ENCODE data around the gene AHCTF1. TPM values are rescaled to one million over a fixed set of nuclear protein-coding genes. Genes with fewer than 3 reads are reported as not detected.

Gene AHCTF1
- total and polyA plus RNA-seq, 2 of the 8 experiments (the other 6 are each of a cell fraction or from before 2014, with no cell fraction given), result 7.9 to 44.5 TPM

GRCh38 chr1:246949956-246950355, 18.2 kb upstream of the AHCTF1 start:
- WGBS, 2 experiments (ENCODE audit: extremely low coverage in 1 of 2, insufficient coverage in 1 of 2, insufficient read length in 1 of 2, insufficient replicate concordance in 2 of 2, low coverage in 1 of 2, low lambda C conversion rate in 2 of 2, missing lambda C conversion rate in 1 of 2), result 86% methylated on average over 3 of the region's 3 CpGs; no CpG with 5 or more reads in 1 of the 2 experiments
- Histone ChIP-seq H3K23ac (ENCODE audit: insufficient read length) (no peak overlapping the region), H3K79me1 (ENCODE audit: low read depth, low read length) (no peaks in the 10 kb centered on the region), H3K27ac (ENCODE audit: low read depth, low read length) (no peak overlapping the region), H3K4me1 (replicated peaks in 1 of 4; ENCODE audit: control insufficient read depth in 3 of 4, insufficient read depth in 4 of 4, low read length in 3 of 4) (no peaks in the 10 kb centered on the region), H3K36me3 (ENCODE audit: control insufficient read depth in 2 of 4, insufficient read depth in 4 of 4, low read length in 3 of 4) (peaks cover 0 to 8% (median 1%) of the 10 kb centered on the region in 4 experiments; a peak in 3 of 8 replicates), H3K56ac (replicated peaks; ENCODE audit: insufficient read length, low read depth, low read length) (no peak overlapping the region), H3K4ac (replicated peaks; ENCODE audit: insufficient read length, low read depth, low read length) (no peak overlapping the region), H3K9ac (replicated peaks in 1 of 4; ENCODE audit: extremely low read depth in 1 of 4, low read depth in 3 of 4, low read length in 3 of 4) (no peak overlapping the region), H3K14ac (ENCODE audit: insufficient read length) (no peak overlapping the region), H2AK5ac (ENCODE audit: low read depth, low read length) (no peak overlapping the region), H2AFZ (ENCODE audit: low read length) (no peak overlapping the region), H4K5ac (ENCODE audit: insufficient read length, low read depth, low read length) (no peak overlapping the region), H3K18ac (ENCODE audit: extremely low read depth, low read length) (no peak overlapping the region), H3K4me2 (ENCODE audit: insufficient read depth in 1 of 2, low read depth in 2 of 2, low read length in 2 of 2) (no peak overlapping the region), H2BK12ac (ENCODE audit: low read depth, low read length) (no peak overlapping the region), H3K27me3 (replicated peaks in 1 of 4; ENCODE audit: control insufficient read depth in 3 of 4, extremely low read depth in 1 of 4, insufficient read depth in 3 of 4, low read length in 3 of 4) (no peaks in the 10 kb centered on the region), H3K4me3 (ENCODE audit: extremely low read depth in 1 of 4, insufficient read depth in 2 of 4, low read depth in 3 of 4, low read length in 4 of 4) (no peak overlapping the region), H2BK20ac (ENCODE audit: low read length) (no peak overlapping the region), H2BK15ac (ENCODE audit: low read length) (no peak overlapping the region), H2BK120ac (replicated peaks; ENCODE audit: low read depth, low read length) (no peak overlapping the region), H4K8ac (ENCODE audit: extremely low read depth, insufficient read depth, low read length) (no peak overlapping the region), H4K20me1 (replicated peaks in 1 of 2; ENCODE audit: control insufficient read depth in 1 of 2, insufficient read depth in 2 of 2, low read length in 2 of 2) (no peaks in the 10 kb centered on the region), H4K91ac (replicated peaks; ENCODE audit: insufficient read length, low read length) (no peak overlapping the region), H3K23me2 (ENCODE audit: low read depth, low read length) (no peaks in the 10 kb centered on the region), H3K79me2 (ENCODE audit: control insufficient read depth in 1 of 2, insufficient read depth in 2 of 2, low read length in 2 of 2) (no peaks in the 10 kb centered on the region), H2BK5ac (ENCODE audit: low read depth, low read length) (no peak overlapping the region), H3K9me3 (ENCODE audit: insufficient read depth in 2 of 2, low read depth in 1 of 2, low read length in 1 of 2) (no peaks in the 10 kb centered on the region)
- POLR2A ChIA-PET (ENCODE audit: partially characterized antibody), result no interaction called here
- FAIRE-seq (no peak), DNase-seq (ENCODE audit: low read depth in 1 of 2, low spot score in 2 of 2) (no peak)
- CTCF ChIA-PET (ENCODE audit: partially characterized antibody), result no interaction called here
- no peak for TF ChIP-seq BCL11A (IDR thresholded peaks at IDR 0.05; ENCODE audit: low read depth in 2 of 2, low read length in 2 of 2)
- no peak for TF ChIP-seq CBX5 (IDR thresholded peaks at IDR 0.05; ENCODE audit: low read depth, low read length)
- TF ChIP-seq TBP (IDR thresholded peaks at IDR 0.05; ENCODE audit: low read depth, low read length), result no peak
- no peak for TF ChIP-seq EZH2 (IDR thresholded peaks at IDR 0.05; ENCODE audit: low read depth, low read length, severe bottlenecking)
- TF ChIP-seq KDM1A (IDR thresholded peaks at IDR 0.05; ENCODE audit: borderline replicate concordance, low read length), result no peak
- no peak for TF ChIP-seq ZNF274 (IDR thresholded peaks at IDR 0.05; ENCODE audit: borderline replicate concordance, extremely low read depth, low read length)
- TF ChIP-seq CTCF (IDR thresholded peaks at IDR 0.05; ENCODE audit: control extremely low read depth in 1 of 3, insufficient read depth in 1 of 3, low read depth in 1 of 3, low read length in 3 of 3), result no peak
- TF ChIP-seq CHD1 (IDR thresholded peaks at IDR 0.05; ENCODE audit: low read depth, low read length), result no peak
- no peak for TF ChIP-seq BRCA1 (IDR thresholded peaks at IDR 0.05; ENCODE audit: low read depth, low read length)
- TF ChIP-seq POU5F1 (IDR thresholded peaks at IDR 0.05; ENCODE audit: low read depth, low read length), result no peak
- TF ChIP-seq CTBP2 (IDR thresholded peaks at IDR 0.05; ENCODE audit: borderline replicate concordance, insufficient read depth, insufficient read length, low read length), result no peak
- no peak for TF ChIP-seq YY1 (IDR thresholded peaks at IDR 0.05; ENCODE audit: low read depth, low read length)
- TF ChIP-seq CEBPB (IDR thresholded peaks at IDR 0.05; ENCODE audit: low read depth, low read length), result no peak
